GM18868 (cell line): Measurements from ENCODE around the gene SPATA31D3.
"Not testable (repeated sequence)": the region's sequence is repeated elsewhere in the genome, so short reads cannot be mapped to it uniquely, and the experiment has no call there.

Experiments
- ATAC-seq: cut with Tn5 transposase; IDR thresholded peaks from one replicate; pipeline ENCODE4 v1.9.1; 2021; ENCODE audit warnings: mild to moderate bottlenecking, moderate library complexity; ENCODE audit not compliant: unreplicated experiment

Gene SPATA31D3

GRCh38 chr9:81943393-81943792 lies at the start of gene SPATA31D3:
TSS of gene SPATA31D3 (plus strand) at chr9:81943500. CDS start at chr9:81943586, 86 bp downstream.
- not testable (repeated sequence) for ATAC-seq

GRCh38 chr9:81893929-81894328 lies 49.4 kb upstream of the SPATA31D3 start:
- no peak for ATAC-seq

- ATAC-seq, result peak; percentile 70
These were observed 48.4 kb upstream of the SPATA31D3 start for GRCh38 chr9:81894891-81895290.

- no peak for ATAC-seq
These were observed 47.2 kb upstream of the SPATA31D3 start for GRCh38 chr9:81896070-81896469.

- no peak for ATAC-seq
These were observed 44.4 kb upstream of the SPATA31D3 start for GRCh38 chr9:81898851-81899250.

- ATAC-seq, result no peak
These were observed 41.1 kb upstream of the SPATA31D3 start for GRCh38 chr9:81902196-81902595.

- ATAC-seq, result no peak
These were observed 40.7 kb upstream of the SPATA31D3 start for GRCh38 chr9:81902626-81903025.

GRCh38 chr9:81906671-81907070 lies 36.6 kb upstream of the SPATA31D3 start:
- ATAC-seq, result no peak

- no peak for ATAC-seq
These were observed 31.2 kb upstream of the SPATA31D3 start for GRCh38 chr9:81912135-81912534.

GRCh38 chr9:81915801-81916505 lies 27.3 kb upstream of the SPATA31D3 start:
- ATAC-seq, result no peak

GRCh38 chr9:81918507-81918906 lies 24.8 kb upstream of the SPATA31D3 start:
- not testable (repeated sequence) for ATAC-seq

GRCh38 chr9:81928305-81928704 lies 15.0 kb upstream of the SPATA31D3 start, which contains the start of gene SPATA31D4:
TSS of gene SPATA31D4 (plus strand) at chr9:81928428. CDS start at chr9:81928514, 86 bp downstream.
- not testable (repeated sequence) for ATAC-seq

- ATAC-seq, result not testable (repeated sequence)
These were observed 13.2 kb upstream of the SPATA31D3 start for GRCh38 chr9:81930147-81930546.

- ATAC-seq, result not testable (repeated sequence)
These were observed 9.8 kb upstream of the SPATA31D3 start for GRCh38 chr9:81933547-81933946.

- not testable (repeated sequence) for ATAC-seq
These were observed 5.3 kb downstream of the SPATA31D3 start for GRCh38 chr9:81948650-81949049.

GRCh38 chr9:81953096-81953495 lies 9.8 kb downstream of the SPATA31D3 start:
- ATAC-seq, result no peak

- ATAC-seq, result no peak
These were observed 12.3 kb downstream of the SPATA31D3 start for GRCh38 chr9:81955625-81956024.

- ATAC-seq, result peak; percentile 74
These were observed 21.2 kb downstream of the SPATA31D3 start for GRCh38 chr9:81964218-81965171.

GRCh38 chr9:81968026-81968425 lies 24.7 kb downstream of the SPATA31D3 start:
- no peak for ATAC-seq

- ATAC-seq, result no peak
These were observed 26.7 kb downstream of the SPATA31D3 start for GRCh38 chr9:81969971-81970370.

GRCh38 chr9:81971727-81972126 lies 28.4 kb downstream of the SPATA31D3 start:
- ATAC-seq, result no peak

GRCh38 chr9:81974764-81975163 lies 31.5 kb downstream of the SPATA31D3 start:
- ATAC-seq, result no peak
